Measurements from ENCODE around the gene TK2. TPM values are rescaled to one million over a fixed set of nuclear protein-coding genes. Genes with fewer than 3 reads are reported as not detected.
A peak's percentile ranks its signal among the peaks of the same experiment; 100 is the strongest.

The TK2 gene
- polyA plus RNA-seq, 1 donor = 21.2 TPM

DNA sequence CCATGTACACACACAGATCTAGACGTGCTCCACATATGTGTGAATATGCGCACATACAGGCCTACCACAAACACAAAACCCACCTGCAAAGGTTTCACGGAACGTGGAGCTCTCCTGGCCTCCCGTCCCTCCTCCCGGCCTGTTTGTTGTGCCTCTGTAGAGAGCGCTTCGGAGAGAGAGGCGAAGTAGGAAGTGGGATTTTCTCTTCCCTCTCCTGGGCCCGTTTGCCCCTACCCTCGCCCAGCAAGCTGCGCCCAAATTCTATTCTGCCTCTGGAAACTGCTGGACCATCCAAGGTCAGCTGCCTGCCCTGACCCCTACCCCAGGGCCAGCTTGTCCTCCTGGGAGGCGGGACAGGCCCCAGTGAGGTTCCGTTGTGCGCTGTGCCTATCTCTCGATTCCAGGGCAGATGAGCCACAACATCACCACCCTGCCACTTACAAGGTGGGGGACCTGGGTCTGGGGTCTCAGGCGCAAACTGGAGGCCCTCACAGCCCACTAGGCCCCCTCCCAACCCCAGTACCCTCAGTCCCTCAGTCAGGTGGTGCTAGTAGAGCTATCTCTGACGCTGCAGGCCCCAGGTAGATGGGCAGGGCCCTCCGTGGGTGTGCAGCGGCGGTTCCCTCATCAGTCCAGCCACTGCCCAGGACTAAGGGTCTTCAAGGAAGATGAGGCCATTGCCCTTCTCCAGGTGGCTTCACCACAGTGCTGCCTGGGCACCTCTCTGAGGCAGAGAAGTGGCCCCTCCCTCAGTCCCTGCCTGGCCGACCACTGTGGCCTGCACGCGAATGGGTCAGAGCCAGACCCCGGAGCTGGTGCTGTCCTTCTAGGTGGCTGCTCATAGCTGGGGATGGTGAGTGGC, 68.6 kb downstream of the TK2 start:
- H3K4me3 ChIP-seq (ENCODE audit: low read length) = no peak overlapping the region
- no peaks in the 10 kb centered on the region for H3K9me3 ChIP-seq (ENCODE audit: control insufficient read depth, low read depth, low read length)
- no CpG with 5 or more reads among the region's 25 CpGs for WGBS (ENCODE audit: insufficient coverage, low lambda C conversion rate)
- no peak overlapping the region for H3K27ac ChIP-seq (ENCODE audit: low read length)
- peaks cover 8% of the 10 kb centered on the region for H3K27me3 ChIP-seq (ENCODE audit: control insufficient read depth, insufficient read depth, low read length)
- no peaks in the 10 kb centered on the region for H3K36me3 ChIP-seq (ENCODE audit: control insufficient read depth, insufficient read depth, low read length)
- DNase-seq = no peak
- H3K4me1 ChIP-seq (ENCODE audit: control insufficient read depth, insufficient read depth, low read length) = no peaks in the 10 kb centered on the region

DNA sequence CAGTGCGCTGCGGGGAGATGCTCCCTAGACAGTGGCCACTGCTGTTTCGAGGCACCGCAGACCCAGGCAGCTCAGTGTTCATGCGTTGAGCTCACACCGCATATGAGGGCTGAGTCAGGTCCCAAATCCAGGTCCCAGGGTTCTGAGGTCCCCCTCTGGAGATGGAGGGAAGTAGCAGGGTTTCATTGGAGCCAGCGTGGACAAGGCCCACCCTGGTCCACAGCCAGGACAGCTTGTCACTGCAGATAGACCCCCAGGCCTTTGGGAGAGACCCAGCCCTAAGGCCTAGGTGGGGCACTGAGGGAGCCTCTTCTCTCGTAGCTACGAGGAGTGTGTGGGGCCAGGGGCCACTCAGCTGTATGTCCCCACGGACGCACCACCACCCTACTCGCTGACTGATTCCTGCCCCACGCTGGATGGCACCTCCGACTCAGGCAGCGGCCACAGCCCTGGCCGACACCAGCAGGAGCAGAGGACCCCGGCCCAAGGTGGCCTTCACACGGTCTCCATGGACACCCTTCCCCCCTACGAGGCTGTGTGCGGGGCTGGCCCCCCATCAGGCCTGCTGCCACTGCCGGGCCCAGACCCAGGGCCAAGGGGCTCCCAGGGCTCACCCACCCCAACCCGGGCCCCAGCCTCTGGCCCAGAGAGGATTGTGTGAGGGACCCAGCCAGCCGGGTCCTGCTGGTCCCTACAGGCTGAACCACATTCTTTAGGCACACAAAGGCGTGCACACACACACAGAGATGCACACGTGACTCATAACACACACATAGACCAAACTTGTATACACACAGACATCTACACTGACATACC, 69.4 kb downstream of the TK2 start:
- Histone ChIP-seq H3K36me3 (ENCODE audit: control insufficient read depth, insufficient read depth, low read length) (no peaks in the 10 kb centered on the region), H3K27ac (ENCODE audit: low read length) (no peak overlapping the region), H3K4me1 (ENCODE audit: control insufficient read depth, insufficient read depth, low read length) (no peaks in the 10 kb centered on the region), H3K9me3 (ENCODE audit: control insufficient read depth, low read depth, low read length) (no peaks in the 10 kb centered on the region), H3K4me3 (ENCODE audit: low read length) (no peak overlapping the region), H3K27me3 (ENCODE audit: control insufficient read depth, insufficient read depth, low read length) (peaks cover 9% of the 10 kb centered on the region)
- DNase-seq = no peak
- WGBS (ENCODE audit: insufficient coverage, low lambda C conversion rate) = no CpG with 5 or more reads among the region's 25 CpGs

DNA sequence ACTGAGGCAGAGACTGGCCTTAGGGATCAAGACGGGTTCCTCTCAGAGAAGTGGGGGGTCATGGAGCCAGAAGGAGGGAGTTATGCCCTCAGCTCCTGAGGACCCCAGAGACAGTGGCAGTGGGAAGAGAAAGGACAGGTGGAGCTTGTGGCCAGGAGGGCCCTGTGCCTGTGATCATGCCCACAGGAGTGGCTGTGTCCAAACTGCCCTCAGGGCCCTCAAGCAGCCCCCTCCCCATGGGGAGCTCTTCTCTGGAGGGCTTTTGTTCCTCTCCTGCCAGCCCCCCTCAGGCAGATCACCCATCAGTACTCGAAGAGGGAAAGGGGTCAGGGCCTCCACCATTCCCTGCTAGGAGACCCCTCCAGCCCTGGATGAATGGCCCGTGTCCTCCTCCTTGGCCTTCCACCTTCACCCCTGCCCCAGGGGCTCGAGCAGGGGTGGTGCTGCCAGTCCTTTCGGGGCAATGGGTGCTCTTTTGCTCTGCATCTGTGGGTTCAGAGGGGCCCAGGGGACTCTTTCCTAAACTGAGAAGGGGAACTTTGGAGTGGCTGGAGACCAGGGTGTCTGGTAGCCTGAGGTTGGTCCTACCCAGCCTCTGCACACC, 70.2 kb downstream of the TK2 start:
- peaks cover 14% of the 10 kb centered on the region for H3K27me3 ChIP-seq (ENCODE audit: control insufficient read depth, insufficient read depth, low read length)
- H3K4me1 ChIP-seq (ENCODE audit: control insufficient read depth, insufficient read depth, low read length) = no peaks in the 10 kb centered on the region
- no peak for DNase-seq
- no peaks in the 10 kb centered on the region for H3K36me3 ChIP-seq (ENCODE audit: control insufficient read depth, insufficient read depth, low read length)
- H3K4me3 ChIP-seq (ENCODE audit: low read length) = no peak overlapping the region
- no peak overlapping the region for H3K27ac ChIP-seq (ENCODE audit: low read length)
- no CpG with 5 or more reads among the region's 5 CpGs for WGBS (ENCODE audit: insufficient coverage, low lambda C conversion rate)
- H3K9me3 ChIP-seq (ENCODE audit: control insufficient read depth, low read depth, low read length) = no peaks in the 10 kb centered on the region

DNA sequence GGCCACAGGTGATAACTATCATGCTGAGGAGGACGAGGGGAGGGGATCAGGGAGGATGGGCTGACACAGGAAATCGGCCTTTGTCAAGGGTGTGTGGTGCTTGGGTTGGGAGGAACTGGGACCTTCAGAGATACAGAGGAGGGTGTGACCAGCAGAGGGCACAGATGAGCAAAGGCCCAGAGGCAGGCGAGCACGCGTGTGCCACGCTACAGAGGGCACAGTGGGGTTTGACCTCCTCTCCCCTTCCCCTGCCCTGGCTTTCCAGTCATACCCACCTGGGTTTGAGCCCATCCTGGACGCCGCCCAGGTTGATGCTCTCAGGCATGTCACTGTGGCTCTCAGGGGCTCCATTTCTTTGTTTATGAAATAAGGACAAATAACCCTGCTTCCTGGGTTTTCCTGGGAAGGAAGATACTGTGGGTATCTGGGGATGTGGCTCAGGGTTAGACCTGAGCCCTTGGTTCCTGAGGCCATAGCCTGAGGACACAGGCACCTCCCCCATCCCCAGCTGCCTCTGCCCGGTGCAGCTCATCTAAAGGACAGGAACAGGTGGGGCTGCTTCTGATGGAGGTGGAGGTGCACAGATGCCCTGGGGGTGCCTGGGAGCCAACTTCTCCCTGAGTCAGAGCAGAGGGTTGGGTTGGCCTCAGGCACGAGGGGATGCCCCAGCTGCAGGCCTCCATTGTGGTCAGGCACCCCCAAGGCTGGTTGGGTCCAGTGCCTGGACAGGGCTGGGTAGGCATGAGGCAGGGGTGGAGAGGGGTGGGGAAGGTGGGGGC, 71.0 kb downstream of the TK2 start:
- no peaks in the 10 kb centered on the region for H3K9me3 ChIP-seq (ENCODE audit: control insufficient read depth, low read depth, low read length)
- peak; percentile 33 to 51 for DNase-seq
- H3K36me3 ChIP-seq (ENCODE audit: control insufficient read depth, insufficient read depth, low read length) = no peaks in the 10 kb centered on the region
- no peak overlapping the region for H3K27ac ChIP-seq (ENCODE audit: low read length)
- no CpG with 5 or more reads among the region's 10 CpGs for WGBS (ENCODE audit: insufficient coverage, low lambda C conversion rate)
- no peak overlapping the region for H3K4me3 ChIP-seq (ENCODE audit: low read length)
- no peaks in the 10 kb centered on the region for H3K4me1 ChIP-seq (ENCODE audit: control insufficient read depth, insufficient read depth, low read length)
- peaks cover 14% of the 10 kb centered on the region for H3K27me3 ChIP-seq (ENCODE audit: control insufficient read depth, insufficient read depth, low read length)

DNA sequence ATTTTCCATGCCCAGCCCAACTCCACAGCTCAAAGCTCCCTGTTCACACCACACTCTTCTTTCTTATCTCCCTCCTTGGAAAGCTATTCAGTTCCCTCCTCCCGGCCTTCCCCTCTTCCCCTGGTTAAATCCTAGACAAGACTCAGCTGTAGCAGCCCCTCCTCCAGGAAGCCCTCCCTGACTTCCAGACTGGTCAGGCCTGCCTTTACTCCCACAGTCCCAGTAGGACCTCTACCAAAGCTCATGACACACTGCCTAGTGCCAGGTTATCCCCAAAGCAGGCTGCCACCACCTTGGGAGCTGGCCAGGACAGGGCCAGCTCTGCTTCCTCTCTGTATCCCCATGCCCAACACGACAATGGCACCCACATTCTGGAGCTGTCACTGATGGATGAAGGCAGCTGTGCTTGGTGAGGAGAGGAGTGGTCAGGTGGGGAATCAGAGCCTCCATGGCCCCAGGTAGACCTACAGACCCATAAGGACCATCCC, 72.8 kb downstream of the TK2 start:
- no peaks in the 10 kb centered on the region for H3K9me3 ChIP-seq (ENCODE audit: control insufficient read depth, low read depth, low read length)
- WGBS (ENCODE audit: insufficient coverage, low lambda C conversion rate) = 17% methylated on average over 1 of the region's 2 CpGs
- no peak overlapping the region for H3K4me3 ChIP-seq (ENCODE audit: low read length)
- no peaks in the 10 kb centered on the region for H3K4me1 ChIP-seq (ENCODE audit: control insufficient read depth, insufficient read depth, low read length)
- DNase-seq = no peak
- H3K27me3 ChIP-seq (ENCODE audit: control insufficient read depth, insufficient read depth, low read length) = peaks cover 14% of the 10 kb centered on the region
- H3K27ac ChIP-seq (ENCODE audit: low read length) = no peak overlapping the region
- no peaks in the 10 kb centered on the region for H3K36me3 ChIP-seq (ENCODE audit: control insufficient read depth, insufficient read depth, low read length)

DNA sequence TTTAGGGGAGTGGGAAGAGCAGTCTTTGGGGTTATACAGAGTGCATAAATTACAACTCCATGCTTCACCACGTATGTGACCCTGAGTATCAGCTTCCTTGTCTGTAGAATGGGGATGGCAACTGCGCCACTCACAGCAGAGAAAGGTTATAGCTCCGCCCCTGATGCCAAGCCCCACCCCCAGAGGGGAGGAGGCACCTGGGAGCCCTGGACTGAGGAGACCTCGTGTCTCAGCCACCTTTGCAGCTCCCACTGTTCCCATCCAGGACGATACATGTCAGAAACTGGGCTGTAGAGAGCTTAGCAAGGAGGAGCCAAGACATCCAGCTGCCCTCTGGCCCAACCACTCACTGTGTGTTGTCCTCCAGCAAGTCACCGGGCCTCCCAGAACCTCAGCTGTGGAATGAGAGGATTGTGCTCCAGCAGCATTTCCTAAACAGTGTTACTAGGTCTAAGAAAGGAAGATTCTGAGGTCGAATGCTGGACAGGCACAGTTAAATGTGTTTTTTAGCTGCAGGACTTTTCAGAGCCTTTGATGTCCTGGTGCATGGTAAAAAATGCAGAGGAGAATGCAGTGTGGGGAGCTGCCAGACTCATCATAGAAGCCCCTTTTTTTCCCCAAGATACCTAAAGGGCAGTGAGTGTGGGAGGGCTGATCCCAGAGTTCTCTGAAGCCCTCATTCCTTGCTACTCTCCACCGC, 73.4 kb downstream of the TK2 start:
- H3K27ac ChIP-seq (ENCODE audit: low read length) = no peak overlapping the region
- no peak overlapping the region for H3K4me3 ChIP-seq (ENCODE audit: low read length)
- H3K27me3 ChIP-seq (ENCODE audit: control insufficient read depth, insufficient read depth, low read length) = peaks cover 14% of the 10 kb centered on the region
- H3K36me3 ChIP-seq (ENCODE audit: control insufficient read depth, insufficient read depth, low read length) = no peaks in the 10 kb centered on the region
- DNase-seq = no peak
- H3K9me3 ChIP-seq (ENCODE audit: control insufficient read depth, low read depth, low read length) = no peaks in the 10 kb centered on the region
- 50% methylated on average over 1 of the region's 8 CpGs for WGBS (ENCODE audit: insufficient coverage, low lambda C conversion rate)
- H3K4me1 ChIP-seq (ENCODE audit: control insufficient read depth, insufficient read depth, low read length) = no peaks in the 10 kb centered on the region

DNA sequence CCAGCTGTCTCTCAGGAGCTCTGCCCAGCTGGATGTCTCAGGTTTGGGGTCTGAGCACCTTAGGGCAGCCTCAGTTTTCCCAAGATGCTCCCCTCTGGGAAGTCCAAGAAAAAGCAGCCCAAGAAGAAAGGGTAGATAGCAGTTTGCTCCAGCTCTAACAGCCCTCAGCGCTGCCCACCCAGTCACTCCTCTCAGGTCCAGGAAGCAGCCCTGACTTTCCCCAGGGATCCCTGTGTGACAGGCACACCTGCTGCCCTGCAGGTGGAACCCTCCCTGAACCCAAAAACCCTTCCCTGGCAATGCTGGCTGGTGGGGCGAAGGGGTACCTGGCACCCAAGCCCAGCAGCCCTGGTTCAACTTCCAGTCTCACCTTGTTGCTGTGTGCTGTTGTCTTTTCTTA, 74.7 kb downstream of the TK2 start:
- H3K4me1 ChIP-seq (ENCODE audit: control insufficient read depth, insufficient read depth, low read length) = no peaks in the 10 kb centered on the region
- no CpG with 5 or more reads among the region's 2 CpGs for WGBS (ENCODE audit: insufficient coverage, low lambda C conversion rate)
- no peak for DNase-seq

DNA sequence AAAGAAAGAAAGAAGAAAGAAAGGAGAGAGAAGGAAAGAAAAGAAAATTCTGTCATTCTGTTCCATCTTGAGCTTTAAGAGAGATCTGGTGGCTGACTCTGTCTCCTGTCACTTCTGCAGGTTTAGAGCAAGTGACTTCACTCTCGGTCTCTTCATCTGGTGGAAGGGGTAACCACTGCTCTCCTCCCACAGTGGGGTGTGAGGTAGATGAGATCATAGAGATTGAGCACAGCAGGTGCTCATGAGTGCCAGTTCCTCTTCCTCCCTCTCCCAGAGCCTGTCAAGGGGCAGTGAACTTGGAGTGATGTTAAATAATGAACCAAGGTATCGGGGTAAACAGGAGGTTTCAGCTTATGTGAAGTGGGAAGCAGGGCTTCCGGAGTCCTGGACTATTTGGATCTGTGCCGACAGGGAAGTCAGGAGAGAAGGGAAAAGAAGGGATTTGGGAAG, 75.1 kb downstream of the TK2 start:
- Histone ChIP-seq H3K4me3 (ENCODE audit: low read length) (no peak overlapping the region), H3K9me3 (ENCODE audit: control insufficient read depth, low read depth, low read length) (no peaks in the 10 kb centered on the region), H3K27me3 (ENCODE audit: control insufficient read depth, insufficient read depth, low read length) (peaks cover 14% of the 10 kb centered on the region), H3K27ac (ENCODE audit: low read length) (no peak overlapping the region), H3K36me3 (ENCODE audit: control insufficient read depth, insufficient read depth, low read length) (no peaks in the 10 kb centered on the region), H3K4me1 (ENCODE audit: control insufficient read depth, insufficient read depth, low read length) (no peaks in the 10 kb centered on the region)
- DNase-seq = no peak
- no CpG with 5 or more reads among the region's 4 CpGs for WGBS (ENCODE audit: insufficient coverage, low lambda C conversion rate)

More for the DNA sequence above, 74.7 kb downstream of the TK2 start:
- Histone ChIP-seq H3K27ac (ENCODE audit: low read length) (no peak overlapping the region), H3K27me3 (ENCODE audit: control insufficient read depth, insufficient read depth, low read length) (peaks cover 14% of the 10 kb centered on the region), H3K36me3 (ENCODE audit: control insufficient read depth, insufficient read depth, low read length) (no peaks in the 10 kb centered on the region), H3K9me3 (ENCODE audit: control insufficient read depth, low read depth, low read length) (no peaks in the 10 kb centered on the region), H3K4me3 (ENCODE audit: low read length) (no peak overlapping the region)

DNA sequence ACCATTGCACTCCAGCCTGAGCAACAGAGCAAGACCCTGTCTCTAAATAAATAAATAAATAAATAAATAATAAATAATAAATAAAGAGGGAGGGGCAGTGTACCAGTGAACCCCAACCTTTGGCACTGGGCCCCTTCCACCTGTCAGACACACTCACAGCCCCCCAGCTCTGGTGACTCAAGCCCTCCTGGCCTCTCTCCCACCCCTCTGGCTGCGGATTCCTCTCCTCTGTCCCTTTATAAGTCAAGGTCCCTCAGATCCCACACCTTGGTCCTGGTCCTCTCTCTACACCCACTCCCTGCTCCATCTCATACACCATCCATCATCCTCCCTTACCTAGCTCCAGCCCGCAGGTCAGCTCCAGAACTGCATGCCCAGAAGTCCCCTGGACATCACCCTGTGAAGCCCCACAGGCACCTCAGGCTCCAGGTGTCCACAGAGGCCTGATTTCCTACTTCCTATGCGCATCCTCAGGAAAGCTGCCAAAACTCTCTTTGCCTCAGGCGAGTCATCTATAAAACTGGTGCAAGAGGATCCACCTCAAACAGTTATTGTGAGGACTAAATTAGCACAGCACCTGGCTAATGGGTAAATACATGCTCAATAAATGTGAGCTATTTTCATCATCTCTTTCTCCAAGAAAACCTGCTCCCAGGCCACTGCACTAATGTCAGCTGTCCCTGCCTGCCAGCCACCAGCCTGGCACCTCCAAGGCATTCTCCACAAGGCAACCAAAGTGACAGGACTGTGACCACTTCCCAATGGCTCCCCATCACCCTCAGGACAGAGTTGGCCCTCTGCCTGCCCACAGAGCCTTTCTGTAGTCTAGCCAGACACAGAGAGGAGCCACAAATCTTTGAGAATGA, 76.0 kb downstream of the TK2 start:
- Histone ChIP-seq H3K9me3 (ENCODE audit: control insufficient read depth, low read depth, low read length) (no peaks in the 10 kb centered on the region), H3K27me3 (ENCODE audit: control insufficient read depth, insufficient read depth, low read length) (peaks cover 14% of the 10 kb centered on the region), H3K4me3 (ENCODE audit: low read length) (no peak overlapping the region), H3K27ac (ENCODE audit: low read length) (no peak overlapping the region), H3K36me3 (ENCODE audit: control insufficient read depth, insufficient read depth, low read length) (no peaks in the 10 kb centered on the region), H3K4me1 (ENCODE audit: control insufficient read depth, insufficient read depth, low read length) (no peaks in the 10 kb centered on the region)
- no peak for DNase-seq
- no CpG with 5 or more reads among the region's 4 CpGs for WGBS (ENCODE audit: insufficient coverage, low lambda C conversion rate)
